NCI-H1930 (cell line): ENCODE data around the gene COL13A1.

Experiments
- DNase-seq, 2 experiments: peaks; one replicate each; lab custom pipeline; 2025; lab: John Stamatoyannopoulos, UW

COL13A1 gene

GRCh38 chr10:69906425-69906824, 104.7 kb downstream of the COL13A1 start:
- DNase-seq, result no peak

DNA sequence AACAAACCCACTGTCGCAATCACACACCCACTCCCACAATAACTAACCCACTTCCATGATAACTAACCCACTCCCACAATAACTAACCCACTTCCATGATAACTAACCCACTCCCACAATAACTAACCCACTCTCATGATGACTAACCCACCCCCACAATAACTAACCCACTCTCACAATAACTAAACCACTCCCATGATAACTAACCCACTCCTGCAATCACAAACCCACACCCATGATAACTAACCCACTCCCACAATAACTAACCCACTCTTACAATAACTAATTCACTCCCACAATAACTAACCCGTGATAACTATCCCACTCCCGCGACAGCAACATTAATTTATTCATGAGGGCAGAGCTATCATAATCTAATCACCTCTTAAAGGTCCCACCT, 105.8 kb downstream of the COL13A1 start:
- no peak for DNase-seq

- no peak for DNase-seq
These were observed 106.4 kb downstream of the COL13A1 start for GRCh38 chr10:69908124-69908523.

GRCh38 chr10:69910561-69910960, 108.9 kb downstream of the COL13A1 start:
- no peak for DNase-seq

- no peak for DNase-seq
These were observed 110.2 kb downstream of the COL13A1 start for GRCh38 chr10:69911613-69912528.

DNA sequence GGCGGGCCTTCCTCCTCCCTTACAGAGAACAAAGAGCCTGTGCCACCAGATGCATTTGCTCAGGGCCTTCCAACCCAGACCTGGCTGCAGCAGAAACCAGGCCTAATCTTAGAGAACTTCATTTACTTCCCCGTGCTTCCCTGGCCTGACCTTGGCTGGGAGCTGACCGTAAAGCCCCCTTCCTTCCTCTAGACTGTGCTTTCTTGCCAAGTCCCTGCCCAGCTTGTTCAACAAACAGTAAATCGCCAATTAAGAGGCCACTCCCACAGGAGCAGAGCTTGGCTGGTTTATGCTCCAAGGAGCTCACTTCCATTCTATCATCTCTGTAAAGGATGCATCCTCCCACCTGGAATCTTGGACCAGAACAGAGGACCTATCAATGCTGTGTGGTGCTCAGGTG, 110.9 kb downstream of the COL13A1 start:
- DNase-seq, result no peak

DNA sequence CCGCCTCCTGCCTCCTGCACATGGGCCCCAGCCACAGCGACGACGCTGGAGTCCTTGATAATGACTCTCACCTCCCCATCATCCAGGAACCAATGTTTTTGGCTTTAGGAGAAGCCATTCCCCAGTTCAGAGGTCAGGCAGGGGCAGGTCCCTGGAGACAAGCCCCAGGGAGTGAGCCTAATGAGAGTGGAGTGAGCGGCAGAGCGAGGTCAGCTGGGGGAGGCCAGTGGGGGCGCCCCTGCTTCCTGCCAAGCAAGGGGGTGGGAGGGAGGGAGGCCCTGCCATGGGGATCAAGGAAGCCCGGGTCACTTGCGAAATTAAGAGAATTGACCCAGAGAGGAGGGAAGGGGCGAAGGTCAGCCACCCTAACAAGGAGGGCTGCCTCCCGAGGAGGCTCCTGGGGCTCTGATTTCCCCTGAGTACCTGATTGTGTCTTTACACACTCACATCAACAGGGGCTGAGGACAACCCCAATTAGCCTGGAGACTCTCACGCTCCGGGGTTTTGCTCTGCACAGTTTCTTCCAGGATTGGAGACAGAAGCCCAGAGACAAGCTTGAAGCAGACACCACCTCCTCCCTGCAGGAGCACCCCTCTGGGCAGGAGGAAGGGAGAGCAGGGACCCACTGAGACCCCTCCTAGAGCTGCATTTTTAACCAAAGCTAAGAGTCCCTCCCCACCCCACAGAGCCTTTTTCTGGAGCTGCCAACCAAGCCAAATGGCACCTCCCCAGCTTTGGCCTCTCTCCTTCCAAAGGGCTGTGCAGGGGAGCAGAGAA, 112.1 kb downstream of the COL13A1 start:
- no peak for DNase-seq

DNA sequence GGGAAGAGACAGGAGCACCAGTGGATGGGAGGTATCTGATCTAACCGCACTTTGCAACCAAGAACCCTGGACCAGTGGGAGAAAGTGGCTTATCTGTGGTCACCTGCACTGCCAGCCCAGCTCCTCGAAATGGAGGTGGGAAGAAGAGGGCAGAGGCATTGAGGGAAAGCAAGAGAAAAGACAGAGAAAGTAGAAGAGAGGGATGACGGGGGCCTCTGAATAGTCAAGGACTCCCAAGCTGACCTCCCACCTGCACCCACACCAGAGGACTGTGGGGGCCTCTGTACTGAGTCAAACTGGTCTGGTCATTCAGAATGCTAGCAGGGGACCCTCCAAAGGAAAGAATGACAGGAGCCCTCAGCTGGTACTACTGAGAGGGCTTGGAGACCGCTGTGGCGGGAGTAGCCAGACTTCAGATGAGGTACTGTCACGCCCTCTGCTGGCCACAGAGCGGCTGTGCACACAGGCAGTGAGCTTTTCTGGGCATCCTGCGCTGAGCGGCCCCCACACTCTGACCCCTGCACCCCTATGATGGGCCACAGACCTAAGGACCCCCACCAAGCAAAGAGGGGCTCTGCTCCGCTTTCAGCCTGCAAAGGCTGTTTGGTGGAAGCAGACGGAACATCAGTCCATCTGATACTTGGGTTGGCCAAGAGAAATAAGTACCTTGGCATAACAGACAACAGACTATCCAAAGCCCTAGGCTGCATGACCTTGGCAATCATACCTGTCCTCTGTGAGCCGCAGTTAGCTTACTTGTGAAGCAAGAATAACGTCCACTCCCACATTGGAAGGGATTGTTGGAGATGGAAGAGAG, 112.9 kb downstream of the COL13A1 start:
- peak in 1 of 2 experiments; percentile 39 for DNase-seq

DNA sequence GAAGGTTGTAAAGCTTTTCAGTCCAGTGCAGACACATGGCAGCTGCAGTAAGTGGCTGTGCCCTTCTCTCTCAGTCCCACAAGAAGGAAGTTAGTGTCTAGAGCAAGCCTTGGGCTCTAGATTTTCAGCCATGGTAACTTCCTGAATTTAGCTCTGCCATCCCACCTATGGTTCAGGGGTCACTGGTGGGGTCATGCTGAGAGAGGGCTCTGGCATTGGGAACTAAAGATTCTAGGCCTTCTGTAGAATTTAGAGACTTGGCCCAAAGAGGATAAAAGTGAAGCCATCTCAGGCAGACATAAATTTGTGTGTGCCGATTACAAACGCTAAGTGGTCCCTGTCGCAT, 113.5 kb downstream of the COL13A1 start:
- no peak for DNase-seq

- no peak for DNase-seq
These were observed 114.4 kb downstream of the COL13A1 start for GRCh38 chr10:69916118-69916517.

DNA sequence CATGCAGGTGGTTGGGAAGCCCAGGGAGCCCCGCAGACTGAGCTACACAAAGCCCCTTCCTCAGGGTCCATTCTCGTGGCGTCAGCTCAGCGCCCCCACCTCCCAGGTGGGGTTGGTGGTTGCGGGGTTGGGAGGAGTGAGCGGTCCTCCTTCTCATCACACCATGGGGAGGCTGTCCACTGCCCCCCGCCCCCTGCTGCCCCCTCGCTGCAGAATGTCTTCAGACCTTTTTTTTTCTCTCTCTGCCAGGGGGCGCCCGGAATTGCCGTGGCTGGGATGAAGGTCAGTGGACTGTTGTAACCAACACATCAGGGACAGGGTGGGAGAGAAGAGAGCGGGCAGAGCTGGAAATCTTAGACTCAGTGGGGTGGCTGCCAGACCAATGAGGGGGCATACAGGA, 116.3 kb downstream of the COL13A1 start:
- DNase-seq, result no peak

DNA sequence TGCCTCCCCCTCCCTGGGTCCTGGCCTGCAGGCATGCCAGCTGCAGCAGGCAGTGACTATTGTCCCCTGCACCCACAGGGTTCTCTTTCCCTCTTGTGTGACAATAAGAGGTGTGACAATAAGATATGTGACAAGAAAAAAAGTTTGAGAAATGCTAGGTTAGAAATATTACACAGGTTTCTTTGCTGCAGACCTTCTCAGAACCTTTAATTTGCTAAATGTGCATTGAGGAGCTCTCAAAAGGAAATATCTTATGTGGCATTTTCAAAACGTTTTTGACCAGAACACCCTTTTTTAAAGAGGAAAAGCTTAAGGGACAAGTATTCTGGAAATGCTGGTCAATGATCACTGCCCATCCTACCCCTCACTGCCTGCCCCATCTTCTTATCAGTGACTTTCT, 117.5 kb downstream of the COL13A1 start:
- no peak for DNase-seq

DNA sequence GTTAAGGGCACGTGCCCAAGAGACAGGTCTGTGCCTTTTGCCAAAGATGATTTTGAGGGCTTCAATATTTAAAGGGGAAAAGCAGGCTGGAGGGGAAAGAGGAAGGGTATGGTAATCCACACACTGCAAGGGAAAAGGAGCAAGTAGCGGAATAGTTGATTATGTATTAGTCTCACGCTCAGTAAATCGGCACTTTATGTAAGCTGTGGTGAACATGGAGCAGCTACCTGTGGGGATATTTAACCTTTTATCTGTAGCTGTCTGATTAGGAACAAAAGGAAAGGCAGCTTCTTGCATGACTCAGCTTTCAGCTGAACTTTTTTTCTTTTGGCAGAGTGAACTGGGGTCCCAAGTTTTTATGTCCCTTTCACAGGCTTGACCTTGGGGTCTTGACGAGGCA, 123.4 kb downstream of the COL13A1 start:
- no peak for DNase-seq

DNA sequence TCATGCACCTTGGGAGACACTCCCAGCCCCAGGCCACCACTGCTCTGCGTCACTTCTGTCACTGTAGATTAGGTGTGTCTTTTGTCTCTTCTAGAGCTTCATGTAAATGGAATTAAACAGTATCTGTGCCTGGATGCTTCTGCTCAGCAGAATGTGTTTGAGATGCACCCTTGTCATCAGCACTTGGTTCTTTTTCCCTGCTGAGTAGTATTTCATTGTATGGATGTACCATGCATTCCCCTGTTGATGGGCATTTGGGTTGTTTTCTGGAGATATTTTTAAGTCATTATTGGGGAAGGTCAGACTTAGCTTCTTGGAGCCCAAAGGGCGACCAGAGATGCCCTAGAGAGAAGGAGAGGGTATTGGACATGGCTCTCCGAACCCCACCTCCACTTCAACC, 126.6 kb downstream of the COL13A1 start:
- DNase-seq, result no peak

DNA sequence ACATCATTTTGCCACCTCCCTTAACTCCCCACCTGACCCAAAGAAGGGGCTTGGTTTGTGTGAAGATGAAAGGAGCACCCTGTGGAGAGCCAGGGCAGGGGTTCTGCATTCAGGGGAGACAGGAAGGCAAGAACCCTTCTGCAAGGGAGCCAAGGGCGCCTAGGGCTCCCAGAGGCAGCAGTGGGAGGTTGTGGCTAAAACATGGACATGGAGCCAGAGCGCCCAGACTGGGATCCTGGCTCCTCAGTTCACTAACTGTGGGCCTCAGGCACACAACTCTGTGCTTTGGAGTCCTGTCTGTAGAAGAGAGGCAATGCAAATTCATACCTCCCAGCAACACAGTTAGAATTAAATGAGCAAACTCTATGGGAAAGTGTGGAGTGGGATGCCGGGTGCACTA, 127.9 kb downstream of the COL13A1 start:
- DNase-seq, result no peak

- DNase-seq, result no peak
These were observed 133.1 kb downstream of the COL13A1 start for GRCh38 chr10:69934768-69935167.

GRCh38 chr10:69936091-69936490, 134.4 kb downstream of the COL13A1 start:
- DNase-seq, result no peak

GRCh38 chr10:69938541-69938991, 136.9 kb downstream of the COL13A1 start:
- no peak for DNase-seq

- DNase-seq, result no peak
These were observed 137.4 kb downstream of the COL13A1 start for GRCh38 chr10:69939061-69939460.

DNA sequence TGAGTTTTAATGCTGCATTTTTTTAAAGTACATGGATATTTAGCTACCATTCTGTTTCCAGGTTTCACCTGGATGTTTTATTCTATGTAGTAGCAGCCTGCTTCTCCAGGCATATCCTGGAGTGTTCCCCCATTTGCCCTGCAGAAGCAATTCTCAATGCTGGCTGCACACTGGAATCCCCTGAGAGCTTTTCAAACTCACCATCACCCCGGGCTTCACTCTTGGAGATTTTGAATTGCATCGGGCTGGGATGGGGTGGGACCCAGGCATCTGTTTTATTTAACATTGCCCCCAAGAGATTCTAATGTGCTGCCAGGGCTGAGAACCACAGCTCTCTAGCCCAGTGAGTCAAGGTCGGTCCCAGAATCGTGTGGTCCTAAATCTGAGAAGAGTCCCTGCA, 137.8 kb downstream of the COL13A1 start:
- DNase-seq, result no peak

- DNase-seq, result no peak
These were observed 140.0 kb downstream of the COL13A1 start for GRCh38 chr10:69941730-69942129.

DNA sequence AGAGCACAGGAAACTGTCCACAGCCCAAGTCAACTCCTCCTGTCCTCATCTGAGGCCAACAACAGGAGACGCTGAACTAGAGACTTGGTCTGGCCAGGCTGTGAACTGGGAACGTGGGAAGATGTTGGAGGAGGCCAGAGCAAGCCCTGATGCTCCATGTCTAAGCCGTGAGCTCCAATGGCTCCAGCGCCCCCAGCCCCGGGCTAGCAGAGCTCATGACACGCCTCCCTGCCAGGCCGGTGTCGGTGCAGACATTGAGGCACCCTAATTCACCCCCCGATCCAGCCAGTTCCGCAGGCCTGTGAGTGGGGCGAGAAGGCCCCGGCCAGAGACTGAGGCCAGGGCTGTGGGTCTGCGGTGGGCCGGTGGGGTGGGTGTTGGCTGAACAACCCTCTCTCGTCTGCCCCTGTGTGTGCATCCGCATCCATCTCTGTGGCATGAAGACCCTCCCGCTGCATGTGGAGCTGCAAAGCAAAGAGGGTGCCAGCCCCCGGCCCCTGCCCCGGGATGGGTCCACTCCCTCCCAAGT, 141.7 kb downstream of the COL13A1 start:
- DNase-seq, result no peak
